Activated CD4-positive, alpha-beta T cell treated with anti-CD3 and anti-CD28 coated beads, Interleukin-2, amount 10 ng/mL, durations not matched to agents 24 days and 14 days (primary cell): ENCODE results near the gene NTNG2. TPM values are rescaled to one million over a fixed set of nuclear protein-coding genes. Genes with fewer than 3 reads are reported as not detected.
A peak's percentile ranks its signal among the peaks of the same experiment; 100 is the strongest.

Source experiments
- DNase-seq: peaks from one replicate; pipeline ENCODE4 v3.0.0; 2022
- H3K27ac Mint-ChIP-seq: one replicate; pipeline ENCODE4 v1.8.0; 2022; ENCODE audit warnings: mild to moderate bottlenecking, mixed read lengths
- H3K27me3 Mint-ChIP-seq: one replicate; pipeline ENCODE4 v1.8.0; 2022; ENCODE audit warnings: mixed read lengths
- H3K36me3 Mint-ChIP-seq: one replicate; pipeline ENCODE4 v1.8.0; 2022; ENCODE audit warnings: low read depth, mild to moderate bottlenecking, mixed read lengths
- H3K4me1 Mint-ChIP-seq: one replicate; pipeline ENCODE4 v1.8.0; 2021; ENCODE audit warnings: mixed read lengths
- H3K4me3 Mint-ChIP-seq: one replicate; pipeline ENCODE4 v1.8.0; 2022; ENCODE audit warnings: mild to moderate bottlenecking, moderate library complexity, mixed read lengths
- H3K9me3 Mint-ChIP-seq: one replicate; pipeline ENCODE4 v1.8.0; 2021; ENCODE audit warnings: mixed read lengths
- intact Hi-C: fragments of 100-400 bp; cut with micrococcal nuclease; formaldehyde crosslinking; loops from one replicate; pipeline ENCODE4 v1.15.1; 2023
- total RNA-seq: library from RNA; stranded (reverse); gene quantifications from 2 replicates; pipeline ENCODE4 v1.2.3, GENCODE V29; 2022

Gene NTNG2
- total RNA-seq, 1 donor from 2014 or later, result 1.7 TPM

- H3K27ac Mint-ChIP-seq, result no peak overlapping the region
- H3K27me3 Mint-ChIP-seq, result peaks cover 57% of the 10 kb centered on the region
- no peak for DNase-seq
- intact Hi-C loops, result no loop called here
- no peaks in the 10 kb centered on the region for H3K36me3 Mint-ChIP-seq
- no peaks in the 10 kb centered on the region for H3K9me3 Mint-ChIP-seq
- no peak overlapping the region for H3K4me3 Mint-ChIP-seq
- no peaks in the 10 kb centered on the region for H3K4me1 Mint-ChIP-seq
Measured at GRCh38 chr9:132154863-132155567, 6.8 kb upstream of the NTNG2 start.

GRCh38 chr9:132155568-132155895 lies 6.3 kb upstream of the NTNG2 start:
- no peak overlapping the region for H3K27ac Mint-ChIP-seq
- no peak for DNase-seq
- peaks cover 60% of the 10 kb centered on the region for H3K27me3 Mint-ChIP-seq
- no peaks in the 10 kb centered on the region for H3K36me3 Mint-ChIP-seq
- H3K4me3 Mint-ChIP-seq, result no peak overlapping the region
- no peaks in the 10 kb centered on the region for H3K9me3 Mint-ChIP-seq
- H3K4me1 Mint-ChIP-seq, result peaks cover 1% of the 10 kb centered on the region
- intact Hi-C loops, result no loop called here

GRCh38 chr9:132156262-132156661 lies 5.6 kb upstream of the NTNG2 start:
- intact Hi-C loops, result no loop called here
- Mint-ChIP-seq H3K9me3 (no peaks in the 10 kb centered on the region), H3K27ac (no peak overlapping the region), H3K4me1 (peaks cover 3% of the 10 kb centered on the region), H3K4me3 (no peak overlapping the region), H3K27me3 (peaks cover 60% of the 10 kb centered on the region), H3K36me3 (no peaks in the 10 kb centered on the region)
- no peak for DNase-seq

GRCh38 chr9:132157347-132158116 lies 4.3 kb upstream of the NTNG2 start:
- no peak for DNase-seq
- peaks cover 7% of the 10 kb centered on the region for H3K4me1 Mint-ChIP-seq
- H3K27me3 Mint-ChIP-seq, result peaks cover 62% of the 10 kb centered on the region
- no peak overlapping the region for H3K27ac Mint-ChIP-seq
- H3K36me3 Mint-ChIP-seq, result peaks cover 2% of the 10 kb centered on the region
- intact Hi-C loops, result no loop called here
- H3K4me3 Mint-ChIP-seq, result no peak overlapping the region
- H3K9me3 Mint-ChIP-seq, result no peaks in the 10 kb centered on the region

GRCh38 chr9:132160802-132161742 lies 786 bp upstream of the NTNG2 start:
- peak; percentile 90 for DNase-seq
- H3K36me3 Mint-ChIP-seq, result peaks cover 4% of the 10 kb centered on the region
- intact Hi-C loops, result loop anchor here (2.0 to 5.0 kb wide), 3 partner anchors 34 to 154 kb away; partner anchors contain the start of gene MED27
- H3K27ac Mint-ChIP-seq, result peak overlapping the region; percentile 77
- H3K4me1 Mint-ChIP-seq, result peaks cover 10% of the 10 kb centered on the region
- no peaks in the 10 kb centered on the region for H3K9me3 Mint-ChIP-seq
- H3K27me3 Mint-ChIP-seq, result peaks cover 60% of the 10 kb centered on the region
- H3K4me3 Mint-ChIP-seq, result peak overlapping the region; percentile 88

GRCh38 chr9:132162764-132163456 lies 1.1 kb downstream of the NTNG2 start:
- peaks cover 10% of the 10 kb centered on the region for H3K4me1 Mint-ChIP-seq
- peaks cover 58% of the 10 kb centered on the region for H3K27me3 Mint-ChIP-seq
- intact Hi-C loops, result loop anchor here (5.0 kb wide), 2 partner anchors 36 to 156 kb away; no protein-coding TSS in a partner anchor
- peak; percentile 64 for DNase-seq
- peaks cover 6% of the 10 kb centered on the region for H3K36me3 Mint-ChIP-seq
- H3K27ac Mint-ChIP-seq, result no peak overlapping the region
- H3K4me3 Mint-ChIP-seq, result peak overlapping the region; percentile 90
- H3K9me3 Mint-ChIP-seq, result no peaks in the 10 kb centered on the region

GRCh38 chr9:132163457-132163875 lies 1.6 kb downstream of the NTNG2 start:
- Mint-ChIP-seq H3K36me3 (peaks cover 6% of the 10 kb centered on the region), H3K4me1 (peaks cover 10% of the 10 kb centered on the region), H3K27me3 (peaks cover 53% of the 10 kb centered on the region), H3K4me3 (no peak overlapping the region), H3K9me3 (no peaks in the 10 kb centered on the region), H3K27ac (no peak overlapping the region)
- DNase-seq, result no peak
- intact Hi-C loops, result loop anchor here (5.0 kb wide), 2 partner anchors 36 to 156 kb away; no protein-coding TSS in a partner anchor

GRCh38 chr9:132163876-132164603 lies 2.2 kb downstream of the NTNG2 start:
- H3K36me3 Mint-ChIP-seq, result peaks cover 6% of the 10 kb centered on the region
- intact Hi-C loops, result loop anchor here (5.0 kb wide), 2 partner anchors 37 to 157 kb away; no protein-coding TSS in a partner anchor
- H3K4me1 Mint-ChIP-seq, result peaks cover 10% of the 10 kb centered on the region
- no peak for DNase-seq
- H3K27me3 Mint-ChIP-seq, result peaks cover 49% of the 10 kb centered on the region
- no peaks in the 10 kb centered on the region for H3K9me3 Mint-ChIP-seq
- peak overlapping the region; percentile 41 for H3K4me3 Mint-ChIP-seq
- no peak overlapping the region for H3K27ac Mint-ChIP-seq

- no peak for DNase-seq
- H3K36me3 Mint-ChIP-seq, result peaks cover 6% of the 10 kb centered on the region
- H3K9me3 Mint-ChIP-seq, result no peaks in the 10 kb centered on the region
- peaks cover 41% of the 10 kb centered on the region for H3K27me3 Mint-ChIP-seq
- intact Hi-C loops, result loop anchor here (5.0 kb wide), 2 partner anchors 37 to 157 kb away; no protein-coding TSS in a partner anchor
- peaks cover 10% of the 10 kb centered on the region for H3K4me1 Mint-ChIP-seq
- H3K4me3 Mint-ChIP-seq, result no peak overlapping the region
- no peak overlapping the region for H3K27ac Mint-ChIP-seq
Measured at GRCh38 chr9:132164604-132165362, 2.9 kb downstream of the NTNG2 start.

- Mint-ChIP-seq H3K36me3 (peaks cover 6% of the 10 kb centered on the region), H3K27me3 (peaks cover 32% of the 10 kb centered on the region), H3K27ac (no peak overlapping the region), H3K4me1 (peaks cover 6% of the 10 kb centered on the region), H3K4me3 (no peak overlapping the region), H3K9me3 (no peaks in the 10 kb centered on the region)
- intact Hi-C loops, result loop anchor here (1.0 kb wide), 1 partner anchor 404 kb away; no protein-coding TSS in a partner anchor
- peak; percentile 69 for DNase-seq
Measured at GRCh38 chr9:132166599-132166998, 4.7 kb downstream of the NTNG2 start.

- H3K9me3 Mint-ChIP-seq, result no peaks in the 10 kb centered on the region
- no peak overlapping the region for H3K27ac Mint-ChIP-seq
- H3K27me3 Mint-ChIP-seq, result peaks cover 32% of the 10 kb centered on the region
- intact Hi-C loops, result no loop called here
- peaks cover 6% of the 10 kb centered on the region for H3K4me1 Mint-ChIP-seq
- no peak overlapping the region for H3K4me3 Mint-ChIP-seq
- H3K36me3 Mint-ChIP-seq, result peaks cover 6% of the 10 kb centered on the region
- DNase-seq, result no peak
Measured at GRCh38 chr9:132167192-132167591, 5.3 kb downstream of the NTNG2 start.

- intact Hi-C loops, result no loop called here
- no peak for DNase-seq
- H3K4me1 Mint-ChIP-seq, result peaks cover 4% of the 10 kb centered on the region
- H3K27ac Mint-ChIP-seq, result no peak overlapping the region
- no peaks in the 10 kb centered on the region for H3K9me3 Mint-ChIP-seq
- H3K27me3 Mint-ChIP-seq, result peaks cover 29% of the 10 kb centered on the region
- no peak overlapping the region for H3K4me3 Mint-ChIP-seq
- peaks cover 4% of the 10 kb centered on the region for H3K36me3 Mint-ChIP-seq
Measured at GRCh38 chr9:132168347-132168746, 6.5 kb downstream of the NTNG2 start.
